GM19240 (cell line): ENCODE measurements around the gene LARGE2.
"Not testable (repeated sequence)": the region's sequence is repeated elsewhere in the genome, so short reads cannot be mapped to it uniquely, and the experiment has no call there.

Experiments used
- DNase-seq: peaks from one replicate; pipeline ENCODE4 v3.0.0; 2011; ENCODE audit warnings: low spot score; ENCODE audit not compliant: insufficient read length

The LARGE2 gene

GRCh38 chr11:45895553-45896259 lies 26.8 kb upstream of the LARGE2 start:
- no peak for DNase-seq

- DNase-seq = no peak
Observed at GRCh38 chr11:45896422-45896984, 26.0 kb upstream of the LARGE2 start.

GRCh38 chr11:45897556-45897955 lies 24.9 kb upstream of the LARGE2 start:
- no peak for DNase-seq

GRCh38 chr11:45899086-45899447 lies 23.4 kb upstream of the LARGE2 start:
- DNase-seq = no peak

GRCh38 chr11:45899448-45900174 lies 22.8 kb upstream of the LARGE2 start:
- peak; percentile 68 for DNase-seq

- not testable (repeated sequence) for DNase-seq
Observed at GRCh38 chr11:45900175-45900800, 22.2 kb upstream of the LARGE2 start.

- no peak for DNase-seq
Observed at GRCh38 chr11:45900916-45901617, 21.4 kb upstream of the LARGE2 start.

- no peak for DNase-seq
Observed at GRCh38 chr11:45901626-45902025, 20.8 kb upstream of the LARGE2 start.

GRCh38 chr11:45902452-45903380 lies 19.7 kb upstream of the LARGE2 start:
- no peak for DNase-seq

GRCh38 chr11:45904309-45904915 lies 18.0 kb upstream of the LARGE2 start:
- no peak for DNase-seq

- DNase-seq = no peak
Observed at GRCh38 chr11:45905095-45905494, 17.4 kb upstream of the LARGE2 start.

GRCh38 chr11:45905576-45905975 lies 16.9 kb upstream of the LARGE2 start:
- DNase-seq = not testable (repeated sequence)

- DNase-seq = no peak
Observed at GRCh38 chr11:45906096-45906682, 16.3 kb upstream of the LARGE2 start.

GRCh38 chr11:45906965-45907611 lies 15.4 kb upstream of the LARGE2 start, which contains the start of gene FREY1:
Gene FREY1 (minus strand): TSS chr11:45907271. CDS start chr11:45907245, 26 bp downstream.
- no peak for DNase-seq

GRCh38 chr11:45907911-45908370 lies 14.5 kb upstream of the LARGE2 start:
- no peak for DNase-seq

GRCh38 chr11:45909594-45910475 lies 12.6 kb upstream of the LARGE2 start:
- no peak for DNase-seq

GRCh38 chr11:45910623-45911022 lies 11.8 kb upstream of the LARGE2 start:
- no peak for DNase-seq

GRCh38 chr11:45913514-45913913 lies 8.9 kb upstream of the LARGE2 start:
- DNase-seq = no peak
